HL-60 (cell line): Measurements from ENCODE around the gene SLC10A1.

ENCODE experiments used
- CTCF ChIP-seq: IDR thresholded peaks from one replicate; pipeline ENCODE4 v1.5.1; 2011; ENCODE audit warnings: low read length, control low read depth, inconsistent platforms; ENCODE audit not compliant: insufficient read depth
- GABPA ChIP-seq: IDR thresholded peaks from 2 replicates; pipeline ENCODE4 v1.6.1; 2012; ENCODE audit warnings: low read depth
- POLR2AphosphoS5 ChIP-seq: IDR thresholded peaks from 2 replicates; pipeline ENCODE4 v1.6.1; 2012; ENCODE audit warnings: low read depth

GRCh38 chr14:69796797-69797500 is at the start of gene SLC10A1:
- no peak for TF ChIP-seq GABPA
- TF ChIP-seq POLR2AphosphoS5: no peak
- TF ChIP-seq CTCF: no peak
